ENCODE measurements around the gene NFATC4. TPM values are rescaled to one million over a fixed set of nuclear protein-coding genes. Genes with fewer than 3 reads are reported as not detected.

NFATC4 gene
- total RNA-seq, 1 donor from 2014 or later = 13.3 TPM

DNA sequence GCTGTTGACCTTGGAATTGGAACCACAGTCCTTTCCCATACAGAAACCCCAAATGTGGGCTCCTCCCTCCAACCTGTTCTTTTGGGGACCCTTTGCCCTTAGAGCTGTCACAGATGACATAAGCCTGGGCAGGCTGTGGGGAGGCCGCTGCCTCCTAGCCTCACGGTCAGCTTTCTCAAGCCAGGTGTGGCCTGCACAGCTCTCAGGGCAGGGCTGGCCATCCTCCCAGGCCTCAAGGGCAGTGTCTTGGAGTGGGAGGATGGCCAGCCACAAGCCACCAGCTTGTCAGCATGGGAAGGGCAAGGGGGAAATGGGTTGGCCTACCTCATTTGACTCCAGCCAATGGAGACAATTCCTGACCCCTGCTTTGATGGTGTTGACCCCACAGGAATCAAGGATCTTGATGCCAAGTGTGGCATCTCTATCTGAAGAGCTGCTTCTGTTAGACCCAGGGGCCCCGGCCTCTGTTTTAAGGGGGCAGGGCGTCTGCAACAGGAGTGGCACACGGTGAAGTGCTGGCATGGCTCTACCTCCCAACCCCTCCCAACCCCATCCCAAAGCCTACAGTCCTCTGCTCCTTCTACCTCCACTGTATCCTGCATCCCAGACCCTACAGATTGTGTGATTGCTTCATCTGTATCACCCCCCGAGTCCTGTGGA is 50.0 kb downstream of the NFATC4 start:
- intact Hi-C loops (cut with DNase I) = no loop called here
- no peak for DNase-seq (ENCODE audit: low spot score)

DNA sequence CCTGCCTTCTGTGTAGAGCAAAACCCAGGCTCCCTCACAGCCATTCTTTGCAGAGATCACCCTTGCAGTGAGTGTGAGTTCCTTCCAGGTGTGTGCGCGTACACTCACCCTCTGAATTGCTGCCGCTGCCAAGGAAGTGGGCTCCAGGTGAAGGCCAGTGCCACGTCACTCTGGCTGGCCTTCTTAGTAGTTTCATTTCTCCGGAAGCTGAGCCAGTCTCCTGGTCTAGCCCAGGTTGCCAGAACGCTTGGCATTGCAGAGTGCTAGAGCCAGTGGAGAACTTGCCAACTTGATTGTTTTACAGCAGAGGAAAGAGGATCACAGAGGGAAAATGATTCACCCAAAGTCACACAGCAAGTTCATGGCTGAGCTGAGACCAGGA is 50.5 kb downstream of the NFATC4 start:
- no peak for DNase-seq (ENCODE audit: low spot score)
- intact Hi-C loops (cut with DNase I) = no loop called here

DNA sequence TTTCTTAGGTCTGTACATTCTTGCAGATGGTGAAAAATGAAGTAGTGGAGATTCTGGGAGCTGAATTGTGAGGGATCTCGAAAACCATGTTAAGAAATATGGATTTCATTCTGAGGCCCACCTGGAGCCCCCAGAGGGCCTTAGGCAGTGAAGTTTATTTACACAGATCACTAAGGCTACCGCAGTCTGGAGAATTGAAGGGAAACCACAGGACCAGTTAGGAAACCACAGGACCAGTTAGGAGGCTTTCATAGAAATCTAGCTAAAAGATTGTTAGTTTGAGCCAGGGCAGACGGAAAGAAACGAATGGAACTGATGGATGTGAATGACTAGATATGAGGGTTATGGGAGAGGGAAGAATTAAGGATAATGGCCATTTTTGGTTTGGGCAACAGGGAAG is 54.3 kb downstream of the NFATC4 start:
- intact Hi-C loops (cut with DNase I) = no loop called here
- no peak for DNase-seq (ENCODE audit: low spot score)

DNA sequence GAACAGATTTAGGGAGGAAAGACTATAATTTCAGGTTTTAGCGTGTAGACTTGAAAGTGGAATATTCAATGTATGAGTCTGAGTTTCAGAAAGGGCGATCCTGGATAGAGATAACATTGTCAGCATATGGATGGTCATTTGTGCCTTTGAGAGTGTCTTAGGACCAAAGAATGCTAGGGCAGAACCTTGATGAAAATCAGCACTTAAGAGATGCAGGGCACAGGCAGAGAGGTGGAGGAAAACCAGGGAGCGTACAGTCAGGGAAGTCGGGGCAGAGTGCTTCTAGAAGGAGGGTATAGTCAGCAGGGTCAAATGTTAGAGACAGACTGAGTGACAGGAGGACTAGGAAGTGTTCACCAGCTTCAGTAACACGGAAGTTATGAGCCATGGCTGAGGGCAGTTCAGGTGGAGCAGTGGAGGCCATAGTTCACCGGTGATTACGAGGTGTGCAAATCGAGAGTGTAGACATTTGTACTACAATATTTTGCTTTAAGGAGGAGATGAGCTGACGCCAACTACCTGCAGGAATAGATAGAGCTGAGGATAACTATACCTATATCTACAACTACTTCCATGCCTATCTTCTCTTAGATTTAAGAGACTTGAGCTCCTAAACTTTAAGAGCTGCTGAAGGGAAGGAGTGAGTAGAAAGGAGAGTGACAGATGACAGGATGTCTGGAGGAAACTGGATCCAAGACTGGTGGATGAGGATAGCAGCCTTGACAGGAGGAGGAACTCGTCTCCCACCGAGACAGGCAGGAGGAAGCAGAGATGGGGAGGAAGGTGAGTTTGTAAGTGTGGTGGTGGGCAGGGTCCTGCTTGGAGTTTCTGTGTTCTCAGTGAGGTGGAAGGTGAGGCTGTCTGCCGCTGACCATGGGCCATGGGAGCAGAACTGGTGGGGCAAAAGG is 55.0 kb downstream of the NFATC4 start:
- intact Hi-C loops (cut with DNase I) = no loop called here
- no peak for DNase-seq (ENCODE audit: low spot score)

DNA sequence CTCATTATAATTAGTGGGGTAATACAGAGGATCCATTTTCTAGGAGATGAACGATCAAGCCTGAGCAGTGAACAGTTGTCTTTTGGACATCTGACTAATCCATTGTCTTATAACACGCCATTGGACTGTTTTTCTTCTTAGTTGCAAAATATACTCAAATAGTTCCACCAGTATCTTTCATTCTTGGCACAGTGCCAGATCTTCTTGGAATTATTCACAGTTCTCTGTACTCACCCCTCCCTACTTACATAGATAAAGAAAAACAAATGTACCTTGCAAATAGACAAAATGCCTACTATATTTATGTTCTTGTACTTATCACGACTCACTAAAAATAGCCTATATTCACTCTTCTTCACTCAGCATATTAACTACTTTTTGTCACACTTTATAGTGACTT is 57.7 kb downstream of the NFATC4 start:
- intact Hi-C loops (cut with DNase I) = no loop called here
- no peak for DNase-seq (ENCODE audit: low spot score)

DNA sequence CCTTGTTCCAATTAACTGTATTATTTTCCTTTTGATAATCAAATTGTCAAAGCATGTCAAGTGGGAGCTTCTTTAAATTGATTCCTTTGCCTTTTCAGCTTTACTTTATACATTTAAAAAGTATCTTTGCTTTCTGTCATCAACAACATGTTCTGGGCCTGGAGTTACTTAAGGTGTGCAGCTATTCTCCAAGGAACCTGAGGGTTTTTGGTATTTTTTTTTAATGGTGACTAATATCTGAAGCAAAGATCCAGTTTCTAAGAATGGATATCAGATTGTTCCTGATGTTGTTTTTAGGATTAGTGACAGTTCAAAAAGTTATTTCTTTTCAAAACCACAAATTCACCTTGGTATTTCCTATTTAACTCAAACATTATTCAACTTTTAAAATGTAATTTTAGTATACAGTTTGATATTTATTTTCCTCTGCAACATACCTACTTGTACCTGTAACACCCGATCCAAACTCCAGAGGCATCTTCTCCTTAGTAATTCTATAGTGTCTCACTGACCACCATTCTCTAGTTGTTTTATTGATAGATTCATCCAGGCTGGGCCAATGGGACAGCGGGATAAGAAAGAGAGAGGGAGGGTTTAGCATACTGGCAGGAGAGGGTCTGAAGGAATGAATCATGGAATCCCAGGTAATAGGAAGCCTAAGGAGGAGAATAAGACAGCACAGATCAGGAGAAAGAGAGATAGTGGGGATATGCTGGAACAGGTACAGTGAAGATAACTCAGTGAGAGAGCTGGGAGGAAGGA is 58.3 kb downstream of the NFATC4 start:
- intact Hi-C loops (cut with DNase I) = no loop called here
- DNase-seq (ENCODE audit: low spot score) = no peak

DNA sequence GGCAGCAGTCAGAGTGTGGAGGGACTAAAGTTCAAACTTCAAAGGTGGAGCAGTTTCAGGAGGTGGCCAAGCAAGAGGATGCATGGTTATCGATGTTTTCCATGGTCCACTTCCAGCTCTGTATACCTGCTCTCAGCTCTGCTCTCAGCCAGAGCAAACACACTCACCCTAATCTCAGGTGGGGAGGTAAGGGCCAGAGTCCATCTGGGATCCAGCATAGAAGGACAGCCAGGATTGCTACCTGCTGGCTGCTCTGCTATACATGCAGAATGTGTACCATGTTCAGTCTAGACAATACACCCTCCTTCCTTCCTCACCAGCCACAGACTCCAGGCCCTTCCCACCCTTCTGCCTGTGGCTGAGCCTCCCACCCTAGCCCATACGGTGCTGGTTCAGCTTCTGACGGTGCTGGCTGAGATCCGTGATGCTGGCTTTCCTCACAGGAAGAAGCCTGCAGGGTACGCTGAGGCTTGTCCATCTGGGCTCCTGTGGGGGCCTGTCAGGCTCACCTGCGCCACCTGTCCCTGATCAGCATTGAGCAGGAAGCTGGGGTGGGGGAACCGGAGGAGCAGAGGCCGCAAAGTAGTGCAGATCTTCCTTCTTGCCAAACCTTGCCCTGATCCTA is 59.0 kb downstream of the NFATC4 start:
- intact Hi-C loops (cut with DNase I) = no loop called here

DNA sequence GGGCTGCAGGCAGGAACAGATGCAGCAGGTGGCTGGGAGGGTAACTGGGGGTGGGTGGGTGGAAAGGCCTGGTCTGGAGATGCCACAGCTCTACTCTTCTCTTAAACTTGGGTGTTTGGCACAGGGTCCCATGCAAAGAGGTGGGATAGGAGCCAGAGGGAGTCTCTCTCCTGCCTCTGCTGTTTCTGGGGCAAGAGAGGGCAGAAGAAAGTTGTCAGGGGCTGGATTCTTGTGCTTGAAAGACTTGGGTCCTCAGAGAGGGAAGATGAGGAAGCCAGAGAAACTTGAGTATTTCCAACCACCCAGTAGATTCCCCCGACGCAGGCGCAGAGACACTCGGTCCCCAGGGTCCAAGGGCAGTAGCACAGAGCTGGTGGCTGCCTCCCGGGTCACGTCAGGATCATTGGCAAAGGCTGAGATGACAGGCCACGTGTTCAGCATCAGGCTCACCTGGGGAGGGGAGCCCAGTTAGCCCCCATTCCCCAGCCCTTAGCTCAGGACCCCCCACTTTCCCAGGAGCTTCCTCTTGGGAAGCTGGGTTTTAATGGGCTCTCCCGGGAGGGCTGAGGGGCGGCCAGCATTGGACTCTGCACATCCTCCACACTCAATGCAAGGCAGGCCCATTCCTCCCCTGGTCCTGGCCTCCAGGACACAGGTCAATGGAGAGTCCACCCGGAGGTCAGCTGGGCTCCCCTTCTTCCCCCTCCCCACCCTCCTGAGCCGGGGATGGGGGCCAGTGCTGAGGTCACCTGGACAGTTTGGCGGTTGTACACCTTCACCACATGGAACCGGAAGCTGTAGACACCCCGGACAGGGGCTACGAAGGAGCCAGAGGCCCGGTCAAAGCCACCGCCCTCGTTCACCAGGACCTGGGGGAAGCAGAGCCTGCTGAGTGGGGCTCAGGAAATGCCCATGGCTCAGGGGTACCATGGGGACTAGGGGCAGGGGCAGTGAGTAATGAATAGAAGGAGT is 59.8 kb downstream of the NFATC4 start:
- DNase-seq (ENCODE audit: low spot score) = no peak
- intact Hi-C loops (cut with DNase I) = no loop called here

More for the DNA sequence above, 59.0 kb downstream of the NFATC4 start:
- DNase-seq (ENCODE audit: low spot score) = no peak

DNA sequence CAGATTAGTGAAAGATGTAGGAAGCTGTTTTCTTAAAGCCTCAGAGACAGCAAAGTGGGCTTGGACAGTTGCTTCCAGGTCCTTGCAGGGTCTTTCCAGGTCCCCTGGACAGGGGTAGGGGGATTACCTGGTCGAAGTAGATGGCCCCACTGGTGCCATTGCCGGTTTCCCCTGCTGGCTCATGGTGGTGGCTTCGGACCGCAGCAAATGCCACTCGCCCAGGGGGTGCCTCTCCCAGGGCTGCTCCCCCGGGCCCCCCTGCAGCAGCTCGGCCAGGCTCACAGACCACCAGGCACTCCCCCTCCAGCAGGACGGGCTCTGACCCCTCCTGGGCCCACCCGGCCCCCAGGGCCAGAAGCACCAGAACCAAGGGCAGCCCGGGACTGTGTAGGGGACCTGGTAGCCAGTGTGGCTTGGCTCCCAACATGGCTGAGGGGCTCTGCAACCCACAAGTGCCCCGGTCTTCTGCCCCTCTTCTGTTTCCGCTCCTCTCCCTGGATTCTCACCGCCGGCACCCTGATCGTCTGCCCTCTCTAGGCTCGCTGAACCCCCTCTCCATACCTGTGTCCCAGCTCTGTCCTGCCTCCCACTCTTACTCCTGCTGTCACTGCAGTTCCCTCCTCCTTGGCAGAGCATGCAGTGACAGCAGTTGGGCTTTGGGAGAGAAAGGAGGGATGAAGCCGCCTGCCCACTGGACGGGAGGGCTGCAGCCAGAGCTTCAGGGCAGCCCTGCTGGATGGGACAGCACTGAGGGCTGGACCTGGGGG is 60.8 kb downstream of the NFATC4 start:
- intact Hi-C loops (cut with DNase I) = no loop called here
- DNase-seq (ENCODE audit: low spot score) = no peak

Other genes with a start within 250 kb of the NFATC4 start
- gene FITM1, start 237.5 kb upstream of the NFATC4 start, total RNA-seq = 112 TPM
- 61.3 TPM for gene PSME1, start 232.0 kb upstream of the NFATC4 start, total RNA-seq
- 14.6 TPM for gene EMC9, start 226.6 kb upstream of the NFATC4 start, total RNA-seq
- gene PSME2, start 221.6 kb upstream of the NFATC4 start, total RNA-seq = 49.7 TPM
- gene RNF31, start 220.7 kb upstream of the NFATC4 start, total RNA-seq = 31.3 TPM
- gene IRF9, start 206.9 kb upstream of the NFATC4 start, total RNA-seq = 44.8 TPM
- gene REC8, start 196.1 kb upstream of the NFATC4 start, total RNA-seq = 5.7 TPM
- gene IPO4, start 179.4 kb upstream of the NFATC4 start, total RNA-seq = 15.7 TPM
- 19.1 TPM for gene TM9SF1, start 172.7 kb upstream of the NFATC4 start, total RNA-seq
- gene TSSK4, start 162.5 kb upstream of the NFATC4 start, total RNA-seq = not detected
- 30.0 TPM for gene CHMP4A, start 154.7 kb upstream of the NFATC4 start, total RNA-seq
- gene MDP1, start 152.1 kb upstream of the NFATC4 start, total RNA-seq = 16.7 TPM
- gene NEDD8, start 135.8 kb upstream of the NFATC4 start, total RNA-seq = 167 TPM
- gene GMPR2, start 135.3 kb upstream of the NFATC4 start, total RNA-seq = 33.2 TPM
- 42.3 TPM for gene TINF2, start 125.6 kb upstream of the NFATC4 start, total RNA-seq
- 0.48 TPM for gene TGM1, start 105.0 kb upstream of the NFATC4 start, total RNA-seq
- 13.3 TPM for gene RABGGTA, start 96.6 kb upstream of the NFATC4 start, total RNA-seq
- gene DHRS1, start 68.4 kb upstream of the NFATC4 start, total RNA-seq = 8.5 TPM
- 28.3 TPM for gene NOP9, start 68.3 kb upstream of the NFATC4 start, total RNA-seq
- 2.4 TPM for gene CIDEB, start 60.2 kb upstream of the NFATC4 start, total RNA-seq
- gene LTB4R2, start 58.0 kb upstream of the NFATC4 start, total RNA-seq = 2.2 TPM
- 1.8 TPM for gene LTB4R, start 56.7 kb upstream of the NFATC4 start, total RNA-seq
- 71.9 TPM for gene ADCY4, start 33.1 kb upstream of the NFATC4 start, total RNA-seq
- gene RIPK3, start 28.2 kb upstream of the NFATC4 start, total RNA-seq = 3.5 TPM
- 5.0 TPM for gene NYNRIN, start 30.8 kb downstream of the NFATC4 start, total RNA-seq
- gene CBLN3, start 61.5 kb downstream of the NFATC4 start, total RNA-seq = 1.2 TPM
- gene KHNYN, start 61.8 kb downstream of the NFATC4 start, total RNA-seq = 23.5 TPM
- 58.5 TPM for gene SDR39U1, start 74.6 kb downstream of the NFATC4 start, total RNA-seq
- gene CMA1, start 140.1 kb downstream of the NFATC4 start, total RNA-seq = 0.46 TPM
- gene CTSG, start 208.1 kb downstream of the NFATC4 start, total RNA-seq = 2.2 TPM
- gene GZMH, start 241.5 kb downstream of the NFATC4 start, total RNA-seq = 0.48 TPM

All from cardiac septum (tissue), 1 donor.